NCI-H446 (cell line): ENCODE data around the gene COL17A1.

ENCODE experiments used
- DNase-seq, 2 experiments: peaks; one replicate each; lab custom pipeline; 2025; lab: John Stamatoyannopoulos, UW

COL17A1 gene

GRCh38 chr10:104032144-104032775, 53.4 kb downstream of the COL17A1 start:
- DNase-seq = no peak

- DNase-seq = no peak
Observed at GRCh38 chr10:104031631-104032030, 54.0 kb downstream of the COL17A1 start.

GRCh38 chr10:104029521-104029860, 56.2 kb downstream of the COL17A1 start:
- no peak for DNase-seq

GRCh38 chr10:104028823-104029520, 56.7 kb downstream of the COL17A1 start:
- no peak for DNase-seq

GRCh38 chr10:104028146-104028545, 57.5 kb downstream of the COL17A1 start:
- DNase-seq = peak in 1 of 2 experiments; percentile 1

- no peak for DNase-seq
Observed at GRCh38 chr10:104026762-104027161, 58.9 kb downstream of the COL17A1 start.

- no peak for DNase-seq
Observed at GRCh38 chr10:104025524-104025923, 60.2 kb downstream of the COL17A1 start.

GRCh38 chr10:104022026-104022425, 63.7 kb downstream of the COL17A1 start:
- no peak for DNase-seq

GRCh38 chr10:104021246-104021645, 64.4 kb downstream of the COL17A1 start:
- no peak for DNase-seq

GRCh38 chr10:104020020-104020419, 65.7 kb downstream of the COL17A1 start:
- no peak for DNase-seq

DNA sequence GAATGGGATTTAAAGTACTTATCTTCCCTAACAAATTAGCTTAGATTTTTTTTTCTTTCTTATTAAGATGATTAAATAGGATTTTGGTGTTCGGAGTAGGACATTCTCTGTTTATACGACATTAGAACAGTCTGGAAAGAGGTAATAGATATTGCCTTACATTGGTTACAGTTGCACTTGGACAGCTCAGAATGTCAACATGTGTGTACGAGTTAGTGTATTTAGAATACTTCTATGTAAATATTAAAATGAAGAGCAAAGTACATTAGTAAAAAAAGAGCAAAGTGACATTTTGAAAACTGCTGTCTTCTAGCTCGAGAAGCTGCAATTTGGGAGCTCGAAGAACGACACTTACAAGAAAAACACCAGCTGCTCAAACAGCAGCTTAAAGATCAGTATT, 67.2 kb downstream of the COL17A1 start:
- DNase-seq = no peak

DNA sequence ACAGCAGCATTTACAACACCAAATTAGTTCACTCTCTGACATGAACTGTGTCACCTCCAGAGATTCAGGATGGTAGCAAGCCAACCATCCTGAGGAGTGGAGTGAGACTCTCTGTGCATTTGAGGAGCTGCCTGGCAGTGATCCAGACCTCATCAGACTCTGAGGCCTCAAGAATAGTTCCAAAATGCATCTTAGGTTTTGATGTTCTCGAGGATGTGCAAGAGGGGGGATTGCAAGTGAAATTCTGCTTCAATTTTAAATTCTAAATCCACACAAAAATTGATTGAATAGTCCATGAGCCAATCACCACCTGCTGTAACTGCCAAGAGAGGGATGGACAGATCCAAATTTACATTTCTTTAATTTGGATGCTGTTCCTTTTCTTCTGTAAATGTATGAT, 69.0 kb downstream of the COL17A1 start:
- no peak for DNase-seq

DNA sequence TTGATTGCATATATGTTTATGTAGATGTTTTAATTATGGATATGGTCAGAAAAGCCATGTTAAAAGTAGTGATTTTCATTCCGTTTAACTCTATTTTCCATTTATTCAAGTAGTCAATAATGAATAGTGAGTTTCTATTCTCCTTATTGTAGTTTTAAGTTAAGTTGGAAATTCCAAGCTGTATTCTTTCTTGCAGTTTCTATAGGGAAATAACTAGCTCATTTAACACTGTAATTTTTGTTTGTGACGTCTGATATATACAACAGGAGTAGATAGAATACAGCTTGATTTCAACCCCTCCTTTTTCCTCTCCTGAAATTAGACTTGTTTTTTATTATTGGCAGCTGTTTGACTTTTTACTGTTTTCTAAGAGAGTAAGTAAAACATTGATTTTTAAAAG, 71.5 kb downstream of the COL17A1 start:
- no peak for DNase-seq

DNA sequence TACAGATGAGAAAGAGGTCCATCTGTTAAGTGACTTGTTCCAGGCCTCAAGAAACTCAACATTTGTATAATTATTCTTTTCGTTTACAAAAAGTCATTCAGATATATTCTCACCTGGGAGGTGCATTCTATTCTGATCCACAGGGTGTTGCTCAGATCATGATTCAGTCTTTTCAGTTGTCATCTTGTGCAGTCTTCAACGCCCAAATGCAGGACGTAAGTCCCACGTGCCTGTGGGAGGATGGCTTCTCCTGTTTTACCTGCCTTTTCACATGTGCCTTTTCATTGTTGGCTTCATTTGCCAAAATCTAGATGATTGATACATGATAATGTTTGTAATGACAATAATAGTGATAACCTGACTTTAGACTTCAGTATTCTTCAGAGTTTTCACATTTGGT, 72.2 kb downstream of the COL17A1 start:
- no peak for DNase-seq

DNA sequence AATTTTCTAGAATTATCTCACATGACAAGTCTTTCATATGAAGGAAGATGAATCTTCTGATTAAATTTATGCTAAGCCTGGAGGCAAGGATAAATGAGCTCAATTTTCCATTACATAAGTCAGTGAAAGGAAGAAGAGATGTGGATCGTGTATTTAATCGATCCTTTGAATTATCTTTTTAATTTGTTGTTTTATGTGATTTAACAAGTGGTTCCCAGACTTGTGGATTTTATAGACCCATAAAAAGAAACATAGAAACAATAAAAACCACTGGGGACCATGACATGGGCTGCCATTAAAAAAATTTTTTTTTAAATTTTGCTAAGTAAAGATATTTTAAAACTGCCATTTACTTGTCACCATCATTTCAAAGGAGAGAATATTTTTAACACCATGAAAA, 73.8 kb downstream of the COL17A1 start:
- DNase-seq = no peak

DNA sequence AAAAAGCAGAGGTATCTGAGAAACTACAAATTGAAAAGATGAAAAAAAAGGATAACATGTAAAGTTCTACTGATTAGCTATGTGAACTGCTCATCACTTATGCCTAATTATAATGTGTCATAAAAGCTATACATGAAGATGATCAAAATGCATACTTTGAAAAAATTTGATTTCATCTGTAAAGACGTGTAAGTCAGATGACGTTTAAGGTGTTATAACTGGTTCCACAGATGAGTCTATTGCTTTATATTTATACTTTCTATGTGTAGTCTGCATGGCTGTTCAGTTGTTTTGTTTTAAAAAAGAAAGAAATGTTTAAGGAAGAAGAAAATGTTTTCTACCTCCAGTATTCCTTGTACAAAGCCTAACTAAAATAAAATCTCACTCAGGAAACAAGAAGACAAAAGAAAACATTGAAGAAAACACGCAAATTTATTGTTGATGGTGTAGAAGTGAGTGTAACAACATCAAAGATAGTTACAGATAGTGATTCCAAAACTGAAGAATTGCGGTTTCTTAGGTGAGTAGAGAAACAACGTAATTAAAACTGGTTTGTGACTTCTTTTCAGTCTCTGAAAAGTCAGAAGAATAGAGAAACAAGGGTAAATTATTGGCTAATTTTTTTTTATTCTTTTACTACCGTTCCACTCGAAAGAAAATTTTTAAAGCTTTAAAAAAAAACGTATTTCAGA, 80.4 kb downstream of the COL17A1 start:
- no peak for DNase-seq

GRCh38 chr10:104002911-104003310, 82.8 kb downstream of the COL17A1 start:
- DNase-seq = no peak

DNA sequence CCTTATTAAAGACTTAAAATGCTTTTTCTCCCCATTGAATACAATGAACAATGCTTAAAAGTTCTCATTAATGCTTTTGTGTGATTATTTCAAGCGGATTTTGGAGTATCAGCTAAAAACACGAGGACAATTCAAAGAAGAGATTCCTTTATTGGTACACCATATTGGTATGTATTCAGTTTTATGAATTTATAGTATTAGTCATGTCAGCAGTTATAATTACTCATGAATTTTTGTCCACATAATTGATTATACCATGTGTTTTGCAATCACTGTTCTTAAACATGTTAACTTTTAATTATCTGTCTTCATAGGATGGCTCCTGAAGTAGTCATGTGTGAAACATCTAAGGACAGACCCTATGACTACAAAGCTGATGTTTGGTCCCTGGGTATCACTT, 86.9 kb downstream of the COL17A1 start:
- no peak for DNase-seq

DNA sequence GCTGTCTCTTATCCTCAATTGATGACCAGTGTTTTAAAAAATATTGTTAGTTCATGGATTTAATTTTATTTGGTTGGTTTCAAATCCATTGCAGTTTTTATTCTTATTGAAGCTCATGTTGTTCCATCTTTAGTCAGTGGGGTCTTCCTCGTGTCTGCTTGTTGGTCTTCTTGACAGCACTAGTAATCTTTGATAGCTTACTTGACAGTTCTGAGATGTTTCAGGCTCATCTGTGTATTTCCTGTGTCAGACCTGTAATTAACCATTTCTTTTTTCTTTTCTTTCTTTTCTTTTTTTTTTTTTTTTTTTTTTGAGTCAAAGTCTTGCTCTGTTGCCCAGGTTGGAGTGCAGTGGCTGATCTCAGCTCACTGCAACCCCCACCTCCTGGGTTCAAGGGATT, 90.5 kb downstream of the COL17A1 start:
- DNase-seq = no peak

DNA sequence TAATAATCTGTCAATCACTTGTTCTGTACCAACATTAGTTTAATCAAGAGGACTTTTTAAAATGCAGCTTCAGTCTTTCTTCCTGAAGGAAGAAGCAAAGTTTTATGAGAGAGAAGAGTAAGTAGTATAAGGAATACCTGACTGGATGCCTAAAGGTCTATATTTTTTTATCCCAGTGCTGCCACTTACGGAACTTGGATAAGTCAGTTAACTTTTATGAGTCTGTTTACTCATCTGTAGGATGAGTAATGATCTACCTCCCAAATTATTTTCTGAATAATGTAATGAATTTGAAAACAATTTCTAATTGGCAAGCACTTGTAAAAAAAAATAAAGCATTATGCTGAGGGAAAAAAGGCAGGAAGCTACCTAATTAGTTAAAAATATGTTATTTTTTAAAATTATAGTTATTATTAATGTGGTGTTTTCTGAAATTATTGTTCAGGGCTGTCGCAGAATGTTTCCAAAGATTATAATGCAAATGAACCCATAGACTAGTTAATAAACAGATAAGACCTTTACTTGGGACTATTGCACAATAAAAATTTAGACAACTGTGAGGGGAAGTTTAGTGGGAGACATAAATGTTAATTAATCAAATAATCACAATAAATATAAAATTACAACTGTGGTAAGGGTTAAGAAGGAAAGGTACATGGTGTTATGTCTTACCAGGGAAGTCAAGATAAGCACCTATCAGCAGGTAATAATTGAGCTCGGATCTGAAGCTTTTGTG, 94.1 kb downstream of the COL17A1 start:
- DNase-seq = no peak

DNA sequence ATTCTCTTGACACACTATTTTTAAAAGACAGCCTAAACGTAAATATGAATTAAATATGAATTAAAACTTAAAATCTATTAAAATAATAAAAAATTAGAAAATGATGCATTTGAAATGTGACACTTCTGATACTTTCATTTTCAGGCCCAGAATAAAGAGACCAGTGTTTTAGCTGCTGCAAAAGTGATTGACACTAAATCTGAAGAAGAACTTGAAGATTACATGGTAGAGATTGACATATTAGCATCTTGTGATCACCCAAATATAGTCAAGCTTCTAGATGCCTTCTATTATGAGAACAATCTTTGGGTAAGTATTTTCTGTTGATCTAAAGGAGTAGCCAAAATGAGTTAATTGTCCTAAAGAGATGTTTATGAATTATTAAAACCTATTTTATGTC, 95.1 kb downstream of the COL17A1 start:
- DNase-seq = no peak

DNA sequence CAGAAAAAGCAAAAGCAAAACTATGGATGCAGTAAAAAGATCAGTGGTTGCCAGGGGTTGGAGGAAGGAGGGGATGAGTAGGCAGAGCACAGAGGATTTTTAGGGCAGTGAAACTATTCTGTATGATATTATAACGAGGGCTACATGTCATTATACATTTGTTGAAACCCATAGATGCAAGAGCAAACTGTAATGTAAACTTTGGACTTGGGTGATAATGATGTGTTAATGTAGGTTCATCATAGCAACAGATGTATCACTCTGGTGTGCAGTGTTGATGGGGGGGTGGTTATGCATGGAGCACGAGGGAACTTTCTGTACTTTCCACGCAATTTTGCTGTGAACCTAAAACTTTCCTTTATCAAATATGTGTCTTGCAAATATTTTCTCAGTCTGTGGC, 95.6 kb downstream of the COL17A1 start:
- DNase-seq = no peak

DNA sequence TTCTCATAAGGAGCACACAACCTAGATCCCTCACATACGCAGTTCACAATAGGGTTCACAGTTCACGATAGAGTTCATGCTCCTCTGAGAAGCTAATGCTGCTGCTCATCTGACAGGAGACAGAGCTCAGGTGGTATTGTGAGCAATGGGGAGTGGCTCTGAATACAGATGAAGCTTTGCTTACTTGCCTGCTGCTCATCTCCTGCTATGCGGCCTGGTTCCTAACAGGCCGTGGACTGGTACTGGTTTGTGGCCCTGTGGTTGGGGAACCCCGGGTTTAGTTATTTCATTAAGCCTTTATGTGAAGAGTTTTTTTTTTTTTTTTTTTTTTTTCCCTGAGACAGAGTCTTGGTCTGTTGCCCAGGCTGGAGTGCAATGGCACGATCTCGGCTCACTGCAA, 99.3 kb downstream of the COL17A1 start:
- DNase-seq = no peak
